ENCODE measurements around the gene ZKSCAN5.
"Not testable (repeated sequence)": the region's sequence is repeated elsewhere in the genome, so short reads cannot be mapped to it uniquely, and the experiment has no call there.

Gene ZKSCAN5

GRCh38 chr7:99498546-99498944, 5.9 kb upstream of the ZKSCAN5 start:
- FAIRE-seq = no peak

GRCh38 chr7:99499371-99499720, 5.1 kb upstream of the ZKSCAN5 start:
- no peak for FAIRE-seq

- FAIRE-seq = no peak
Measured at GRCh38 chr7:99499721-99500636, 4.5 kb upstream of the ZKSCAN5 start, which contains the start of gene ZNF394. ZNF394 (minus strand) TSS chr7:99500281; CDS start chr7:99500093, 188 bp downstream.

GRCh38 chr7:99500637-99501009, 3.8 kb upstream of the ZKSCAN5 start:
- FAIRE-seq = no peak

- not testable (repeated sequence) for FAIRE-seq
Measured at GRCh38 chr7:99501236-99501635, 3.2 kb upstream of the ZKSCAN5 start.

DNA sequence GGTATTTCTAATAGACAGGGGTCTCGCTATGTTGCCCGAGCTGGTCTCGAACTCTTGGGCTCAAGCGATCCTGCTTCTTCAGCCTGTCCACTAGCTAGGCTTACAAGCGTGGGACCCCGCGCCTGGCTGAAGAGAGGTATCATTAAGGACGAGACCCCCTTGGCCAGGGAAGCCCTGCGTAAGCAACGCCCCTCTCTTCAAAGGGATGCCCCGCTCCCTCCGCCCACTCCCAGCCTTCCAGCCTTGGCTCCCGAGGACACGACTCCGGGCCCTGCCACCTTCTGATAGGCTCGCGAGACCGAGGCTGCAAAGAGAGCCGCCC, 220 bp upstream of the ZKSCAN5 start:
- FAIRE-seq = no peak

DNA sequence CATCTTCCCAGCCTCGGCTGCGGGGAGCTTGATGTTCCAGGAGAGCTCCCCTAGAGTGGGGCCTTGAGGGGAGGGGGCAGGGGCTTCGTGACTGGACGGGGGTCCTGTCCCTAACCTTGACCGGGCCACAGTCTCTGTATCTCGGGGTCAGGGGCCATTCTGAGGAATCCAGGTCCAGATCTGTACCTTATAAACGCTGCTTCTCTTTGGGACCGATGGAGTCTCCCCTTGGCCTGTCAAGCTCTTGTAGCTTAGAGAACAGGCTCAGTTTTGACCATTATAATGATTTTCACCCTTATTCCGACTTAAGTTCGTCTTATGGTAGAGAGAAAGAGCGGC, 831 bp downstream of the ZKSCAN5 start:
- FAIRE-seq = no peak

DNA sequence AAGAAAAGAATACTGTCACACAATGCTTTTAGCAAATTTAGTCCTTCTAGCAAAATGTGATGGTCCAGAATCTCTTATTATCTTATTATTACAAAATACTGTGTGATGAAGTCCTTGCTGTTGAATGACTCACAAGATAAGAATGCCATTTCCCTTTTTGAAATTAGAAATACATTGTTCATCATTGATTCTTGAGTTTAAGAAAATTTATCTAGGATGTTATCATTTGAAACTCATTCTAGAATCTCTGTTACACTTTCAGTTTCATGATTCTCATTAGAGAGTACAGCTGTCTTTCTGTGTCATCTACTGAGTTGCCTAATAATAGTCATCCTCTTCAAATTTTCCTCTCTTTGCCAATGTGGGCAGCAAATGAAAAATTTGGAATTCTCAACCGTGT, 9.6 kb downstream of the ZKSCAN5 start:
- no peak for FAIRE-seq

- no peak for FAIRE-seq
Measured at GRCh38 chr7:99521399-99521798, 16.9 kb downstream of the ZKSCAN5 start.

- no peak for FAIRE-seq
Measured at GRCh38 chr7:99525713-99526440, 21.4 kb downstream of the ZKSCAN5 start.

DNA sequence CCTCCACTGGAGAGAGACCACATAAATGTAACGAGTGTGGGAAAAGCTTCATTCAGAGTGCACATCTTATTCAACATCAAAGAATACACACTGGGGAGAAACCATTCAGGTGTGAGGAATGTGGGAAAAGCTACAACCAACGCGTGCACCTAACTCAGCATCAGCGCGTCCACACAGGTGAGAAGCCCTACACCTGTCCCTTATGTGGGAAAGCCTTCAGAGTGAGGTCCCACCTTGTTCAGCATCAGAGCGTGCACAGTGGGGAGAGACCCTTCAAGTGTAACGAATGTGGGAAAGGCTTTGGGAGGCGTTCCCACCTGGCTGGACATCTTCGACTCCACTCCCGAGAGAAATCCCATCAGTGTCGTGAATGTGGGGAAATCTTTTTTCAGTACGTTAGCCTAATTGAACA, 26.9 kb downstream of the ZKSCAN5 start:
- no peak for FAIRE-seq

GRCh38 chr7:99535667-99536066, 31.2 kb downstream of the ZKSCAN5 start:
- no peak for FAIRE-seq

DNA sequence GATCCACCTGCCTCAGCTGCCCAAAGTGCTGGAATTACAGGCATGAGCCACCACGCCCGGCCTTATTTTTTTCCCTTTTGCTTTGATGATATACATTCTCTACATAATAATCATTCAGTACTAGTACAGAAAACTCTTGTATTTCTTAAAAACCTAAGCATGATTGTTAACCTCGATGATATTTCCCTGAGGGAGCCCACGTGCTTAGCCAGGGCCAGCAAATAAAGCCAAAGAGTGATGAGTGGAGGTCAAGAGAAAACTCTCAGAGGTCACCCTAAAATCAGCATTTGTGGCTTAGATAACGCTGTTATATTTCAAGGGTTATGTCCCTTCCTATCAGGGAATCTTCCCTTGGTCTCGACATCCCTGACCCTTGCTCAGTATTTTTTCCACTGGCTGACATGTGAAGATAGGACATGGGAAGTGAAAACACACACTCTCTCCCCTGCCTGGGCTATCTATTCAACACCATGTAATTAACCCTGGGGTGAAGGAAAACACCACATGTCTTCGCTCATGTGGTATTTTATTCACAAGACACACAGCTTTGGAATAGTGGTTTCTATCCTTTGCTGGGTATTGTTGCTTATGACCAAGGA, 34.9 kb downstream of the ZKSCAN5 start:
- FAIRE-seq = no peak

GRCh38 chr7:99540542-99540941, 36.1 kb downstream of the ZKSCAN5 start:
- no peak for FAIRE-seq

DNA sequence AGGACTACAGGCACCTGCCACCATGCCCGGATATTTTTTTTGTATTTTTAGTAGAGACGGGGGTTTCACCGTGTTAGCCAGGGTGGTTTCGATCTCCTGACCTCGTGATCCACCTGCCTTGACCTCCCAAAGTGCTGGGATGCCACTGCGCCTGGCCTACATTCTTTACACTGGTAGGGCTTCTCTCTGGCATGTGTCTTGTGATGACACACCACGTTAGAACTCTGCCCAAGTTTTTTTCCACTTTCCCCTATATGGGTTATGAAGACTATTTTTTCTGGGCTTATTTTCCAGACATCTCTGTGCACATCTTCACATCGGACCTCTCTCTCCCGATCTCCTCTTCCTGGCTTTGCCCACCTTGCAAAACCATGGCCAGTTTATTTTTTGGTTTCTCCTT, 36.8 kb downstream of the ZKSCAN5 start:
- FAIRE-seq = no peak

GRCh38 chr7:99543081-99543671, 38.7 kb downstream of the ZKSCAN5 start:
- no peak for FAIRE-seq

- no peak for FAIRE-seq
Measured at GRCh38 chr7:99543916-99544315, 39.5 kb downstream of the ZKSCAN5 start.

- FAIRE-seq = not testable (repeated sequence)
Measured at GRCh38 chr7:99545308-99545707, 40.8 kb downstream of the ZKSCAN5 start.

- not testable (repeated sequence) for FAIRE-seq
Measured at GRCh38 chr7:99549545-99549944, 45.1 kb downstream of the ZKSCAN5 start.

GRCh38 chr7:99551334-99551733, 46.9 kb downstream of the ZKSCAN5 start:
- FAIRE-seq = no peak

- FAIRE-seq = no peak
Measured at GRCh38 chr7:99551767-99552463, 47.5 kb downstream of the ZKSCAN5 start, which contains the start of gene FAM200A. FAM200A (minus strand) TSS chr7:99552114; CDS start chr7:99548407, 3,707 bp downstream.

DNA sequence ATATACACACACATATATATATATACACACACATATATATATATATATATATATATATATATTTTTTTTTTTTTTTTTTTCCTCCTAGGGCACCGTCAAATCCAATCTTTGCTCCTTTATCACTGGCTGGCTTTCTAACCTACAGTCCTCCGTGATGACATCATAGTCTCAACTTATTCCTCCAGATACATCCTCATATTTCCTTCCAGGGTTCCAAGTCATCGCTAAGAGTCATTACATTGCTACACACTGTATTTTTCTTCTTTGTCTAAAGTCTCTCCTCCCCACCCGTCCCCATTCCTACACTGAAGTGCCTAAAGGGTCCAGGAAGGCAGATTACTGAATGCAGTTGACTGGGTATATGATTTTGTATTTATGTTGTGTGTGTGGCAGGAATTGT, 48.6 kb downstream of the ZKSCAN5 start:
- FAIRE-seq = no peak

DNA sequence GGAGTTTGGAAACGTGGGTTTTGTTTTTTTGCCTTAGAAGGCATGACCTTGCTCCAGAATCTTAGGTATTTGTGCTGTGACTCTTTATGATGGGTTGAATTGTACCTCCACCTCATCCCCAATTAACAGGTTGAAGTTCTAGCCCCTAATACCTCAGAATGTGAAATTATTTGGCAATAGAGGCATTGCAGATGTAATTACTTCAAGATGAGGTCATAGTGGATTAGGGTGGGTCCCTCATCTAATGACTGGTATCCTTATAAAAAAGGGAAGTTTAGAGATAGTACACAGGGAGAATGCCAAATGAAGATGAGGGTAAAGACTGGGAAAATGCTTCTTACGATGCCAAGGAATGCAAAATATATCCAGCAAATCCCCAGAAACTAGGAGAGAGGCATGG, 50.5 kb downstream of the ZKSCAN5 start:
- no peak for FAIRE-seq
